ENCODE data around the gene SOX10.

The SOX10 gene

GRCh38 chr22:37991731-37992442 is 7.5 kb upstream of the SOX10 start:
- Histone ChIP-seq H4K20me1 (ENCODE audit: insufficient read depth, low read length) (peaks cover 3% of the 10 kb centered on the region), H3K9me3 (ENCODE audit: insufficient read depth, low read length, severe bottlenecking) (no peaks in the 10 kb centered on the region), H2AFZ (ENCODE audit: low read depth, low read length) (no peak overlapping the region), H3K9ac (ENCODE audit: low read depth, low read length) (no peak overlapping the region), H3K27me3 (ENCODE audit: insufficient read depth, low read length, poor library complexity) (no peaks in the 10 kb centered on the region), H3K27ac (ENCODE audit: low read length) (no peak overlapping the region), H3K4me2 (ENCODE audit: insufficient read depth, low read length) (no peak overlapping the region), H3K79me2 (ENCODE audit: insufficient read depth, low read length) (no peaks in the 10 kb centered on the region), H3K4me1 (ENCODE audit: insufficient read depth, low read length) (peaks cover 9% of the 10 kb centered on the region), H3K36me3 (ENCODE audit: insufficient read depth, low read length) (no peaks in the 10 kb centered on the region), H3K4me3 (ENCODE audit: low read depth in 1 of 2, low read length in 2 of 2) (no peak overlapping the region)
- DNase-seq (no peak), ATAC-seq (ENCODE audit: insufficient read depth, low read depth) (no peak)
- TF ChIP-seq, protein P1, sequence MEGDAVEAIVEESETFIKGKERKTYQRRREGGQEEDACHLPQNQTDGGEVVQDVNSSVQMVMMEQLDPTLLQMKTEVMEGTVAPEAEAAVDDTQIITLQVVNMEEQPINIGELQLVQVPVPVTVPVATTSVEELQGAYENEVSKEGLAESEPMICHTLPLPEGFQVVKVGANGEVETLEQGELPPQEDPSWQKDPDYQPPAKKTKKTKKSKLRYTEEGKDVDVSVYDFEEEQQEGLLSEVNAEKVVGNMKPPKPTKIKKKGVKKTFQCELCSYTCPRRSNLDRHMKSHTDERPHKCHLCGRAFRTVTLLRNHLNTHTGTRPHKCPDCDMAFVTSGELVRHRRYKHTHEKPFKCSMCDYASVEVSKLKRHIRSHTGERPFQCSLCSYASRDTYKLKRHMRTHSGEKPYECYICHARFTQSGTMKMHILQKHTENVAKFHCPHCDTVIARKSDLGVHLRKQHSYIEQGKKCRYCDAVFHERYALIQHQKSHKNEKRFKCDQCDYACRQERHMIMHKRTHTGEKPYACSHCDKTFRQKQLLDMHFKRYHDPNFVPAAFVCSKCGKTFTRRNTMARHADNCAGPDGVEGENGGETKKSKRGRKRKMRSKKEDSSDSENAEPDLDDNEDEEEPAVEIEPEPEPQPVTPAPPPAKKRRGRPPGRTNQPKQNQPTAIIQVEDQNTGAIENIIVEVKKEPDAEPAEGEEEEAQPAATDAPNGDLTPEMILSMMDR (IDR thresholded peaks at IDR 0.05; ENCODE audit: borderline replicate concordance, extremely low read depth, low read length, poor library complexity, severe bottlenecking): no peak
- TF ChIP-seq EZH2 (IDR thresholded peaks at IDR 0.05; ENCODE audit: borderline replicate concordance, low read depth, low read length, severe bottlenecking): no peak

GRCh38 chr22:37990862-37991261 is 6.5 kb upstream of the SOX10 start:
- no peaks in the 10 kb centered on the region for H3K9me3 ChIP-seq (ENCODE audit: insufficient read depth, low read length, severe bottlenecking)
- ATAC-seq (ENCODE audit: insufficient read depth, low read depth) (no peak), DNase-seq (no peak)
- H3K79me2 ChIP-seq (ENCODE audit: insufficient read depth, low read length): no peaks in the 10 kb centered on the region
- no peaks in the 10 kb centered on the region for H3K36me3 ChIP-seq (ENCODE audit: insufficient read depth, low read length)
- H3K4me2 ChIP-seq (ENCODE audit: insufficient read depth, low read length): no peak overlapping the region
- H3K9ac ChIP-seq (ENCODE audit: low read depth, low read length): no peak overlapping the region
- no peaks in the 10 kb centered on the region for H3K27me3 ChIP-seq (ENCODE audit: insufficient read depth, low read length, poor library complexity)
- H3K4me1 ChIP-seq (ENCODE audit: insufficient read depth, low read length): peaks cover 2% of the 10 kb centered on the region
- H3K27ac ChIP-seq (ENCODE audit: low read length): no peak overlapping the region
- TF ChIP-seq, protein P1 (IDR thresholded peaks at IDR 0.05; ENCODE audit: borderline replicate concordance, extremely low read depth, low read length, poor library complexity, severe bottlenecking): no peak
- no peak for TF ChIP-seq EZH2 (IDR thresholded peaks at IDR 0.05; ENCODE audit: borderline replicate concordance, low read depth, low read length, severe bottlenecking)
- H2AFZ ChIP-seq (ENCODE audit: low read depth, low read length): no peak overlapping the region
- peaks cover 3% of the 10 kb centered on the region for H4K20me1 ChIP-seq (ENCODE audit: insufficient read depth, low read length)
- no peak overlapping the region for H3K4me3 ChIP-seq (ENCODE audit: low read depth in 1 of 2, low read length in 2 of 2)

GRCh38 chr22:37990301-37990700 is 5.9 kb upstream of the SOX10 start:
- Histone ChIP-seq H3K4me2 (ENCODE audit: insufficient read depth, low read length) (no peak overlapping the region), H3K27ac (ENCODE audit: low read length) (no peak overlapping the region), H3K79me2 (ENCODE audit: insufficient read depth, low read length) (no peaks in the 10 kb centered on the region), H2AFZ (ENCODE audit: low read depth, low read length) (no peak overlapping the region), H3K4me1 (ENCODE audit: insufficient read depth, low read length) (no peaks in the 10 kb centered on the region), H4K20me1 (ENCODE audit: insufficient read depth, low read length) (peaks cover 3% of the 10 kb centered on the region), H3K36me3 (ENCODE audit: insufficient read depth, low read length) (no peaks in the 10 kb centered on the region), H3K27me3 (ENCODE audit: insufficient read depth, low read length, poor library complexity) (no peaks in the 10 kb centered on the region), H3K9me3 (ENCODE audit: insufficient read depth, low read length, severe bottlenecking) (no peaks in the 10 kb centered on the region), H3K4me3 (ENCODE audit: low read depth in 1 of 2, low read length in 2 of 2) (no peak overlapping the region), H3K9ac (ENCODE audit: low read depth, low read length) (no peak overlapping the region)
- no peak for ATAC-seq (ENCODE audit: insufficient read depth, low read depth)
- DNase-seq: no peak
- no peak for TF ChIP-seq EZH2 (IDR thresholded peaks at IDR 0.05; ENCODE audit: borderline replicate concordance, low read depth, low read length, severe bottlenecking)
- TF ChIP-seq, protein P1 (IDR thresholded peaks at IDR 0.05; ENCODE audit: borderline replicate concordance, extremely low read depth, low read length, poor library complexity, severe bottlenecking): no peak
